GM19397 (cell line): ENCODE results near the gene TNRC6B.
"Not testable (repeated sequence)": the region's sequence is repeated elsewhere in the genome, so short reads cannot be mapped to it uniquely, and the experiment has no call there.

Source experiments
- ATAC-seq: cut with Tn5 transposase; IDR thresholded peaks from one replicate; pipeline ENCODE4 v1.9.1; 2021; ENCODE audit warnings: mild to moderate bottlenecking, moderate library complexity; ENCODE audit not compliant: unreplicated experiment

TNRC6B gene, protein sequence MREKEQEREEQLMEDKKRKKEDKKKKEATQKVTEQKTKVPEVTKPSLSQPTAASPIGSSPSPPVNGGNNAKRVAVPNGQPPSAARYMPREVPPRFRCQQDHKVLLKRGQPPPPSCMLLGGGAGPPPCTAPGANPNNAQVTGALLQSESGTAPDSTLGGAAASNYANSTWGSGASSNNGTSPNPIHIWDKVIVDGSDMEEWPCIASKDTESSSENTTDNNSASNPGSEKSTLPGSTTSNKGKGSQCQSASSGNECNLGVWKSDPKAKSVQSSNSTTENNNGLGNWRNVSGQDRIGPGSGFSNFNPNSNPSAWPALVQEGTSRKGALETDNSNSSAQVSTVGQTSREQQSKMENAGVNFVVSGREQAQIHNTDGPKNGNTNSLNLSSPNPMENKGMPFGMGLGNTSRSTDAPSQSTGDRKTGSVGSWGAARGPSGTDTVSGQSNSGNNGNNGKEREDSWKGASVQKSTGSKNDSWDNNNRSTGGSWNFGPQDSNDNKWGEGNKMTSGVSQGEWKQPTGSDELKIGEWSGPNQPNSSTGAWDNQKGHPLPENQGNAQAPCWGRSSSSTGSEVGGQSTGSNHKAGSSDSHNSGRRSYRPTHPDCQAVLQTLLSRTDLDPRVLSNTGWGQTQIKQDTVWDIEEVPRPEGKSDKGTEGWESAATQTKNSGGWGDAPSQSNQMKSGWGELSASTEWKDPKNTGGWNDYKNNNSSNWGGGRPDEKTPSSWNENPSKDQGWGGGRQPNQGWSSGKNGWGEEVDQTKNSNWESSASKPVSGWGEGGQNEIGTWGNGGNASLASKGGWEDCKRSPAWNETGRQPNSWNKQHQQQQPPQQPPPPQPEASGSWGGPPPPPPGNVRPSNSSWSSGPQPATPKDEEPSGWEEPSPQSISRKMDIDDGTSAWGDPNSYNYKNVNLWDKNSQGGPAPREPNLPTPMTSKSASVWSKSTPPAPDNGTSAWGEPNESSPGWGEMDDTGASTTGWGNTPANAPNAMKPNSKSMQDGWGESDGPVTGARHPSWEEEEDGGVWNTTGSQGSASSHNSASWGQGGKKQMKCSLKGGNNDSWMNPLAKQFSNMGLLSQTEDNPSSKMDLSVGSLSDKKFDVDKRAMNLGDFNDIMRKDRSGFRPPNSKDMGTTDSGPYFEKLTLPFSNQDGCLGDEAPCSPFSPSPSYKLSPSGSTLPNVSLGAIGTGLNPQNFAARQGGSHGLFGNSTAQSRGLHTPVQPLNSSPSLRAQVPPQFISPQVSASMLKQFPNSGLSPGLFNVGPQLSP (N-terminal part only)

DNA sequence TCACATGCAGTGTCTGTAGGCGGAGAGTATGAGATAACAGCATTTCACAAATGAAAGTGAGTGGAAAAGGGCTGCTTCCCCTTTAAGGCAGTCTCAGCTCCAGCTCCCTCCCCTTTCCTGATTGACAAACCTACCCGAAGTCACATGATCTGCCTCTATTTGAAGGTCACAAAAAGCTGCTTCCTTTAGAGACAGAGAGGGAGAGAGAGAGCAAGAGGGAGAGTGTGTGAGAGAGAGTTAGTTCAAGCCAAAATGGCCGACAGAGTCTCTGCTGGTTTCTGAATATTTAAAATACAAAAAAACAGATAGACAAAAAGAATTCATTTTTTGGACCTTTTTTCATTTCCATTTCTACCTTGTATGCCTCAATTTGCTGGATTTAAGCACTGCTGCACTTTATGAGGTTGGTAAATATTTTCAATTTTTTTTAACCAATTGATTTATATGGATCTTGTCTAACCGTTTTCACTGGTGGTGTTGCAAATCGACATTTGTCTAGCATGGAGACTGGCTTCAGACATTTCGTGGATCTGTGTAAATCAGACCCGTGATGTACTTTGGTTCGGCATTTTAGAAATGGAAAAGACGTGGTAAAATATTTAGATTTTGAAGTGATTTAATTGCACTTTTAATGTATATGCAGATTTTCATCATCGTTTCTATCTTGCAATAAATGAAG lies at the start of gene TNRC6B:
TSS of gene TNRC6B (plus strand) at position 188 of the 679 bp plus-strand sequence. CDS start at position 399, 211 bp downstream.
- peak; percentile 79 for ATAC-seq

GRCh38 chr22:40128989-40129388 lies 48.7 kb upstream of the TNRC6B start:
- no peak for ATAC-seq

- ATAC-seq: no peak
Measured at GRCh38 chr22:40137132-40137531, 40.6 kb upstream of the TNRC6B start.

DNA sequence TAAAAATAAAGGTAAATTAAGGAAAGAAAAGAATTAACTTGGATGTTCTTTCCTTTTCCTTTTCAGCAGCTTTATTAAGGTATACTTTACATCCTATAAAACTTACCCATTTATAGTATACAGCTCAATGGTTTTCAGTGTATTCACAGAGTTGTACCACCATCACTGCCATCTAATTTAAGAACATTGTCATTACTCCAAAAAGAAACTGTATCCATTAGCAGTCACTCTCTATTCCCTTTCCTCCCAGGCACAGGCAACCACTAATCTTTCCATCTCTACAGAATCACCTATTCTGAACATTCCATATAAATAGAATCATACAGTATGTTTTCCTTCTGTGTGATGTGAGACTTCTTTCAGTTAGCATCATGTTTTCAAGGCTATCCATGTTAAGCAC lies 38.9 kb upstream of the TNRC6B start:
- ATAC-seq: no peak

- ATAC-seq: no peak
Measured at GRCh38 chr22:40147388-40148176, 30.1 kb upstream of the TNRC6B start.

DNA sequence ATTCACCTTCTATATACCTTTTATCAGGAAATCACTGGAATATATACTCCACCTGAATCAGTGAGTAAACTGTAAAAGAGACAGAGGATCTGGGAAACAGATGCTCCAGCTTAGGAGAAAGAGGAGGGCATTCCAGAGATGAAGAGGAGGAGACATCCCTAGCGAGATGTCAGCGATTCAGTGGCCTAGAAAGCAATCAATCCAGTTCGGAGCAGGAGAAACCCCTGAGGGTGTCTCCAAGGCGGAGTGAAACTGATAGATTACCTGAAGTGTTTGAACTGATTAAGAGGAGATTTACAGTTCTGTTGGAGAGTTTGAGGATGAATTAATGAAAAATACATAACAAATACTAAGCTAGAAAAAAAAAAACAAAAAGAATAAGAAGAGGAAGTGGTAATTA lies 24.5 kb upstream of the TNRC6B start:
- no peak for ATAC-seq

- ATAC-seq: no peak
Measured at GRCh38 chr22:40153705-40154104, 24.0 kb upstream of the TNRC6B start.

- no peak for ATAC-seq
Measured at GRCh38 chr22:40156001-40156516, 21.7 kb upstream of the TNRC6B start.

GRCh38 chr22:40156682-40157081 lies 21.0 kb upstream of the TNRC6B start:
- not testable (repeated sequence) for ATAC-seq

- ATAC-seq: no peak
Measured at GRCh38 chr22:40157330-40157945, 20.3 kb upstream of the TNRC6B start.

DNA sequence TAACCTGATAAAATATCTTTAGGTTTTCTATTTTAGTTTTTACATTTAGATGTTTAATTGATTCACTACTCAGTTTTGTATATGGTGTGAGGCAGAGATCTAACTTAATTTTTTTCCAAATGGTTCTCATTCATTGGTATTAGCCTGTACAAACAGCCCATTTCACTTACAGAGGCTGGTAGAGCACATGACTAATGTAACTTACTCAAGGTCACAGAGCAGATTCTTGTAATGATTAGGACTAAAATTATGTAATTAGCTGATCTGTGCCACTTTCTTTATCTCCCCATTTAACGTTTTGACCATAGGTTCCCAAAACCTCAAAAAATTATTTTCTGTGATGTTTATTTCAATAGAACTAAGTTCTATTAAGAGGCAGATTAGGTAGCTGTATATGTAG lies 16.5 kb upstream of the TNRC6B start:
- no peak for ATAC-seq

DNA sequence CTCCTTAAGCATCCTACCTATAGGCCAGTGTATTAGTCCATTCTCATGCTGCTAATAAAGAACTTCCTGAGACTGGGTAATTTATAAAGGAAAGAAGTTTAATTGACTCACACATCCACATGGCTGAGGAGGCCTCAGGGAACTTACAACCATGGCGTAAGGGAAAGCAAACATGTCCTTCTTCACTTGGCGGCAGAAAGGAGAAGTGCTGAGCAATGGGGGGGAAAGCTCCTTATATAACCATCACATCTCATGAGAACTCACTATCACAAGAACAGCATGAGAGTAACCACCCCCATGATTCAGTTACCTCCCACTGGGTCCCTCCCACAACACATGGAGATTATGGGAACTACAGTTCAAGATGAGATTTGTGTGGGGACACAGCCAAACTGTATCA lies 12.2 kb upstream of the TNRC6B start:
- not testable (repeated sequence) for ATAC-seq

GRCh38 chr22:40175611-40176244 lies 2.0 kb upstream of the TNRC6B start:
- ATAC-seq: no peak

DNA sequence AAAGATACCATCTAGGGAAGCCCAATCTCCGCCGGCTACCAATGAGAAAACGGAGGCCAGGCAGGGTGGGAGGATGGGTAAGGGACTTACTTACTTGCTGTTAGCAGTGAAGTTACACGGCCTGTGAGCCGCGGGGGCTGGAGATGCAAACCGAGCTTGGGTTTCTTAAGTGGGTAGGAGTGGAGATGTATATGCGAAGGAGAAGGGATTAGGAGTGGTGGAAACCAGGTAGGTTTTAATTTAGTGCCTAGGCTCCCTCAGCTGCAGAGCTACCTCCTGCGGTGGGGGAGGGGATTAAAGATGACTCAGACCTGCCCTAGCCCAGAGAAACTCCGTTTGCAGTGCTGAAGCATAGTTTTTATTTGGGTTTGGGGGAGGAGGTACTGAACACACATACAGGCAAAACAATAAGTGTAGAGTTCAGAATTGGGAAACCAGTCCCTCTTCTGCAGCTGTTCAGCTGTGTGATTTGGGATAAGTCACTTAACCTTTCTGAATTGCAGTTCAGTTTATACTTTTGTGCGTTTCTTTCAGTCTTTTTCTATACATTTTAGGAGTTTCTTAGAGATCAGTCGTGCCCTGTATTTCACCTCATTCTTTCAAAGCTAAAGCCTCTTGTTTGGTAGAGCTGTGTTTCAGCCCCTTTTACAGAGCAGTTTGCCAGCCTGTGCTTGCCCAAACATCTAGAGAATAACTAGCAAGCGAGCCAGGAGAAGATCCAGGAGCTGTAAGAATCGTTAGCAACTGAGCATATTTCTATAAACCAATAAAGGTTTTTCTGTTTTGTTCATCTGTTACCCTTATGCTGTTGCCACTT lies 596 bp upstream of the TNRC6B start:
- no peak for ATAC-seq

DNA sequence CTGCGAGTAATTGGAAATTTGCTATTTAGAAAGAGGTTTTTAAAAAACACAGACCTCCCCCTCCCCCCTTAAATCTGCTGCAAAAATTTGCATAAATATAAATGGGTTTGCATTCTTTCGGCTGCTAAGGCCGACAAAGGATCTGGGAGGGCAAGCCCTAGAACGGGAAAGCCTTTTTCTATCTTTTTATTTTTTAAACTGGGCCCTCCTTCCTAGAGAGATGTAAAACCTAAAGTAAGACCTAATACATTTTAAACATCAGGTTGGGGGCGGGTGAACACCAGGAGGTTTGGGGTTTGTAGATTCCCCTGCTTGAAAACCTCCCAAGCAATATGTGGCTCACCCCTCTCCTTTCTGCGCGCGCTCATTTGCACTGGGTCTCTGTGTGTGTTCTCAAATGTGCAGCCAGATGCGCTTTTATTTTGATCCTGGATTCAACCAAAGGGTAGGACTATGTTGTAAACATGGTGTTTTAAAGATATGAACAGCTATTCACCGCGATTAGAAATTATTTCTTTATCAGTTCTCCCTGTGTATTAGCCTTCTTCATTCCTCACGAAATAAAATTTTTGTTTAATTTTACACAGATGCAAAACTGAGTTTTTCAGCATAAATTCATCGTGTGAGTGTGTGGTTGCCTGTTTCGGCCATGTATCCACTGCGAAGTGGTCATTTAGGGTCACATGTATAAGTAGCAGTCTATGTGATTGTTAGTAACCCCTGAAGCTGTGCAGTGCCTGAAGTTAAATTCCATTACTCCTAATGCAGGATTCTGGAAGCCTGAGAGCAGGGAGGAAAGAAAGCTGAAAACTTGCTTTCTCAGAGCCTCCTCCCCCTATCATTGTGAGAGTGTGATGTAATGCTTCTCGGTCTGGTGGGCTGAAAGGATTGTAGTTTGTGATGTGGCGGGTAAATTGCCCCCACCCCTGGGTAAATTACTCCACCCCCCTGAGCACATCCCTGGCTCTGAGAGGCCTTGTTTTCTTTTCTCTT lies 988 bp downstream of the TNRC6B start:
- no peak for ATAC-seq

DNA sequence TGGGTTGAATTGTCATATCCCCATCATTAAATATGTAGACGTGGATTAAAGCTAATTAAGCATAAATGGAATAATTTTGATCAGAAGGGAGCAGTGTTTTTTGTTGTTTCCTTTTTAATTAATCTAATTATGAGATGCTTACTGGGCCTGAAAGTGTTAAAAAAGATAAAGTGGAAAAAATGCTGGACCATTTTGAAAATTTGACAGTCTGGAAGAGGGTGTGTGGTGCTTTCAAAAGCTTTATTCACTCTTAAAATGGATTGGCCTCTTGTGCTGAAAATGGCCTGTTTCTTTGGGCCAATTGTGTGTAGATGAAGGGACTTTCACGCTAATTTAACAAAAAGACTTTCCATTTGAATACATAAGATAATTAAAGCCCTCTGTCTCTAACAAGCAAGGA lies 1.8 kb downstream of the TNRC6B start:
- no peak for ATAC-seq

DNA sequence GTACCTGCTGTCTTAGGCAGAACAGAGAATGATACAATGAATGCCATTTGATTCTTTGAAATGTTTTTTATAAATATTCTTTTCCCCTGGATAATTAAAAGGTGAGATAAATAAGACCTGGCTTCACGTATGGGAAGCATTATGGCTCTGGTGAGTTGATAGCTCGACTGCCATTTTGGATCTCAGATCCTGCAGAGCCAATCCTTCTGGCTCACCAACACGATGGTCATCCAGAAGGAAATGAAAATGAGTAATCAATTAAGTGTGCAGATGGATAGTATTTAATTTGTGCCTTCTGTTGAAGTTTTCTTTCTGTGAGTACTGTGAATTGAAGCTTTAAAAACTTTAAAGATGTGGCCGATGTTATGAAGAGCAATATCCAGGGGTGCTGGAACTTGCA lies 2.7 kb downstream of the TNRC6B start:
- ATAC-seq: no peak
